Measurements from ENCODE around the gene SEPTIN10. TPM values are rescaled to one million over a fixed set of nuclear protein-coding genes. Genes with fewer than 3 reads are reported as not detected.

The SEPTIN10 gene
- total RNA-seq, 1 experiment from 2014 or later: 92.5 TPM

DNA sequence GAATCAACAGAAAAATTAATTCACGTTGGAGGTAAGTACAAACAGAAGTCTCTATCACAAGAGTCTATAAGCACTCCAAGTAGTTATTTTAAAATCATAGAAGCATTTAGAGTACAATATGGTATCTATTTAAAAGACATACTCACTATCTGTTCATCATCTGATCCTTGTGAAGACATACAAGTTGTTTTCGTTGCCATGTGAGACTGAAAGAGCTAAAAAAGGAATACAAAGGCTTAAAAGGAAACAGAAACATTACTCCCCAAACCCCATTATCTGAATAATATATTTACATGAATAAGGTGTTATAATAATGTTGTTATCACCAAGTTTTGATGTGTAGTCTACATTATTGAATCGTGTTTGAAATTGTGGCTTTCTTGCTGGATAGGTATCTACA lies 20.9 kb downstream of the SEPTIN10 start:
- Histone ChIP-seq H2BK20ac (ENCODE audit: low read depth, low read length, poor library complexity, severe bottlenecking) (no peak overlapping the region), H3K79me1 (ENCODE audit: insufficient read depth, low read depth, low read length, poor library complexity, severe bottlenecking) (peaks cover 19% of the 10 kb centered on the region), H3K18ac (ENCODE audit: insufficient read length, low read depth, low read length) (no peak overlapping the region), H3K4me1 (ENCODE audit: insufficient read depth, low read length) (no peaks in the 10 kb centered on the region), H4K91ac (ENCODE audit: insufficient read length, low read depth, low read length) (no peak overlapping the region), H2BK15ac (ENCODE audit: low read depth, low read length) (no peak overlapping the region), H4K8ac (replicated peaks; ENCODE audit: insufficient read length, low read depth, low read length) (no peak overlapping the region), H3K4ac (ENCODE audit: low read depth, low read length) (no peak overlapping the region), H4K20me1 (ENCODE audit: control insufficient read depth, insufficient read depth, insufficient read length) (no peaks in the 10 kb centered on the region), H3K9ac (ENCODE audit: extremely low read depth, insufficient read length, low read length) (no peak overlapping the region), H2BK5ac (ENCODE audit: insufficient read length, low read length) (no peak overlapping the region), H2BK12ac (ENCODE audit: insufficient read length, low read depth, low read length) (no peak overlapping the region), H3K56ac (ENCODE audit: insufficient read length, low read depth, low read length) (no peak overlapping the region), H3K79me2 (ENCODE audit: insufficient read depth, low read length) (peaks cover 7% of the 10 kb centered on the region; the same call in 1 of the 2 replicates), H2AK5ac (ENCODE audit: insufficient read length, low read length) (no peak overlapping the region), H3T11ph (ENCODE audit: low read length) (no peak overlapping the region), H3K23me2 (ENCODE audit: insufficient read length, low read depth, low read length, poor library complexity, severe bottlenecking) (no peaks in the 10 kb centered on the region), H2AFZ (ENCODE audit: low read length) (no peak overlapping the region), H4K5ac (ENCODE audit: insufficient read length, low read depth, low read length) (no peak overlapping the region), H3K4me2 (ENCODE audit: insufficient read depth, insufficient read length, low read length) (no peak overlapping the region), H3K23ac (ENCODE audit: insufficient read length, low read depth, low read length) (no peak overlapping the region), H3K27me3 (ENCODE audit: insufficient read depth, low read length) (no peaks in the 10 kb centered on the region), H2BK120ac (ENCODE audit: low read depth, low read length, poor library complexity, severe bottlenecking) (no peak overlapping the region), H3K9me3 (ENCODE audit: control insufficient read depth, low read depth, low read length) (no peaks in the 10 kb centered on the region), H3K27ac (ENCODE audit: insufficient read length, low read depth, low read length) (no peak overlapping the region), H3K14ac (ENCODE audit: insufficient read depth, low read length) (no peak overlapping the region)
- Mint-ChIP-seq H3K36me3 (ENCODE audit: insufficient read depth in 1 of 3, low read depth in 3 of 3) (peaks cover 3 to 25% (median 18%) of the 10 kb centered on the region in 3 experiments; a peak in 6 of 7 replicates), H3K9me3 (no peaks in the 10 kb centered on the region; a peak in 1 of 5 replicates), H3K27ac (no peak overlapping the region), H3K4me1 (peaks cover 4 to 8% of the 10 kb centered on the region in 2 experiments; a peak in 1 of 4 replicates), H3K27me3 (ENCODE audit: low read depth) (no peaks in the 10 kb centered on the region), H3K4me3 (no peak overlapping the region)
- DNase-seq: no peak
- TF ChIP-seq, protein P1, sequence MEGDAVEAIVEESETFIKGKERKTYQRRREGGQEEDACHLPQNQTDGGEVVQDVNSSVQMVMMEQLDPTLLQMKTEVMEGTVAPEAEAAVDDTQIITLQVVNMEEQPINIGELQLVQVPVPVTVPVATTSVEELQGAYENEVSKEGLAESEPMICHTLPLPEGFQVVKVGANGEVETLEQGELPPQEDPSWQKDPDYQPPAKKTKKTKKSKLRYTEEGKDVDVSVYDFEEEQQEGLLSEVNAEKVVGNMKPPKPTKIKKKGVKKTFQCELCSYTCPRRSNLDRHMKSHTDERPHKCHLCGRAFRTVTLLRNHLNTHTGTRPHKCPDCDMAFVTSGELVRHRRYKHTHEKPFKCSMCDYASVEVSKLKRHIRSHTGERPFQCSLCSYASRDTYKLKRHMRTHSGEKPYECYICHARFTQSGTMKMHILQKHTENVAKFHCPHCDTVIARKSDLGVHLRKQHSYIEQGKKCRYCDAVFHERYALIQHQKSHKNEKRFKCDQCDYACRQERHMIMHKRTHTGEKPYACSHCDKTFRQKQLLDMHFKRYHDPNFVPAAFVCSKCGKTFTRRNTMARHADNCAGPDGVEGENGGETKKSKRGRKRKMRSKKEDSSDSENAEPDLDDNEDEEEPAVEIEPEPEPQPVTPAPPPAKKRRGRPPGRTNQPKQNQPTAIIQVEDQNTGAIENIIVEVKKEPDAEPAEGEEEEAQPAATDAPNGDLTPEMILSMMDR (conservative IDR thresholded peaks at IDR 0.05): no peak
- WGBS (ENCODE audit: extremely low coverage, insufficient read length, low lambda C conversion rate): no CpG with 5 or more reads among the region's 3 CpGs
